SK-N-SH (cell line): Measurements from ENCODE around the gene UBAC2. TPM values are rescaled to one million over a fixed set of nuclear protein-coding genes. Genes with fewer than 3 reads are reported as not detected.

ENCODE experiments used
- CTCF ChIA-PET: fragments of 300-600, 350-600 bp; formaldehyde crosslinking; extraction: SDS; loops from one replicate; lab custom pipeline; 2021; lab: Yijun Ruan, JAX
- POLR2A ChIA-PET: fragments of 350-600 bp; sonication (Branson Sonifier 250); formaldehyde crosslinking; extraction: SDS; loops from one replicate; lab custom pipeline; 2020; ENCODE audit warnings: antibody characterized with exemption, inconsistent platforms; lab: Yijun Ruan, JAX
- DNase-seq: peaks from one replicate; pipeline ENCODE4 v3.0.0; 2012
- H2AFZ ChIP-seq: fragments of 200-600 bp; sonication (generic); 2 replicates; pipeline ENCODE4 v1.8.1; 2016; ENCODE audit warnings: antibody characterized with exemption, mild to moderate bottlenecking, low read depth
- H3F3A ChIP-seq: fragments of 200-600 bp; sonication (generic); replicated peaks from 2 replicates; pipeline ENCODE3; 2016; ENCODE audit warnings: antibody characterized with exemption, mild to moderate bottlenecking; ENCODE audit not compliant: insufficient read depth
- H3K27ac ChIP-seq, 2 experiments: fragments of 200-500 bp in 1 of 2; fragments of 200-600 bp in 1 of 2; sonication (Bioruptor generic) in 1 of 2; sonication (generic), shearing (Covaris generic) in 1 of 2; 2 replicates each; pipeline versions ENCODE4 v1.5.1 to v1.6.1; 2014 to 2016; ENCODE audit warnings: low read depth in 2 of 2, inconsistent platforms in 1 of 2, low read length in 1 of 2, mild to moderate bottlenecking in 1 of 2, mixed read lengths in 1 of 2
- H3K27me3 ChIP-seq: fragments of 200-600 bp; sonication (generic), shearing (Covaris generic); 2 replicates; pipeline ENCODE4 v1.6.1; 2016; ENCODE audit warnings: mixed run types; ENCODE audit not compliant: insufficient read depth
- H3K36me3 ChIP-seq, 2 experiments: fragments of 200-500 bp in 1 of 2; fragments of 200-600 bp in 1 of 2; sonication (Bioruptor generic) in 1 of 2; sonication (generic) in 1 of 2; replicated peaks in 1 of 2; 2 replicates each; pipeline versions ENCODE3 to v1.5.1; 2014 to 2016; ENCODE audit warnings: low read length in 1 of 2, mild to moderate bottlenecking in 1 of 2; ENCODE audit not compliant: insufficient read depth in 2 of 2, control insufficient read depth in 1 of 2
- H3K4me1 ChIP-seq, 2 experiments: fragments of 200-500 bp in 1 of 2; fragments of 200-600 bp in 1 of 2; sonication (Bioruptor generic) in 1 of 2; sonication (generic), shearing (Covaris generic) in 1 of 2; 2 replicates each; pipeline versions ENCODE4 v1.5.1 to v1.6.1; 2014 to 2016; ENCODE audit warnings: low read depth in 1 of 2, low read length in 1 of 2, mixed run types in 1 of 2; ENCODE audit not compliant: insufficient read depth in 2 of 2, control insufficient read depth in 1 of 2
- H3K4me2 ChIP-seq: fragments of 200-600 bp; sonication (generic), shearing (Covaris generic); 2 replicates; pipeline ENCODE4 v1.6.1; 2017; ENCODE audit warnings: mixed run types
- H3K4me3 ChIP-seq, 2 experiments: fragments of 200-500 bp in 1 of 2; fragments of 200-600 bp in 1 of 2; sonication (Bioruptor generic) in 1 of 2; sonication (generic), shearing (Covaris generic) in 1 of 2; 2 replicates each; pipeline versions ENCODE4 v1.5.1 to v1.8.1; 2014 to 2016; ENCODE audit warnings: low read depth in 2 of 2, inconsistent platforms in 1 of 2, low read length in 1 of 2, mild to moderate bottlenecking in 1 of 2, mixed read lengths in 1 of 2, moderate library complexity in 1 of 2
- H3K79me2 ChIP-seq: fragments of 200-600 bp; sonication (generic); 2 replicates; pipeline ENCODE4 v1.8.1; 2017; ENCODE audit warnings: mild to moderate bottlenecking; ENCODE audit not compliant: insufficient read depth
- H3K9ac ChIP-seq: fragments of 200-600 bp; sonication (generic); 2 replicates; pipeline ENCODE4 v1.6.1; 2017; ENCODE audit warnings: mixed run types
- H3K9me2 ChIP-seq: fragments of 200-600 bp; sonication (generic); 2 replicates; pipeline ENCODE4 v1.6.1; 2017; ENCODE audit warnings: mixed run types
- H3K9me3 ChIP-seq: fragments of 200-600 bp; sonication (generic); 2 replicates; pipeline ENCODE4 v1.6.1; 2017; ENCODE audit warnings: mixed run types, mild to moderate bottlenecking, moderate library complexity
- H4K20me1 ChIP-seq: fragments of 200-600 bp; sonication (generic); 2 replicates; pipeline ENCODE4 v1.6.1; 2017; ENCODE audit warnings: mild to moderate bottlenecking, mixed run types; ENCODE audit not compliant: insufficient read depth
- CHD2 ChIP-seq: fragments of 150-350 bp; IDR thresholded peaks from 2 replicates; pipeline ENCODE4 v1.6.1; 2018; ENCODE audit warnings: low read length; ENCODE audit not compliant: partially characterized antibody
- ELF1 ChIP-seq: IDR thresholded peaks from 2 replicates; pipeline ENCODE4 v1.4.0; 2012
- EZH2phosphoT487 ChIP-seq: fragments of 200-600 bp; sonication (generic); IDR thresholded peaks from 2 replicates; pipeline ENCODE4 v1.6.1; 2017; ENCODE audit warnings: low read depth, mixed run types, mild to moderate bottlenecking, antibody characterized with exemption, moderate library complexity, borderline replicate concordance
- FOXJ3 ChIP-seq: sonication (generic); formaldehyde crosslinking; IDR thresholded peaks from 2 replicates; pipeline ENCODE4 v1.5.1; 2020; ENCODE audit warnings: mild to moderate bottlenecking, missing genetic modification reagents
- GATA2 ChIP-seq: sonication (generic); formaldehyde crosslinking; IDR thresholded peaks from 2 replicates; pipeline ENCODE4 v1.5.0; 2020; ENCODE audit warnings: mild to moderate bottlenecking, missing genetic modification reagents
- POLR2AphosphoS5 ChIP-seq: IDR thresholded peaks from 2 replicates; pipeline ENCODE4 v1.6.1; 2012; ENCODE audit warnings: low read depth, low read length
- SMC3 ChIP-seq: IDR thresholded peaks from 2 replicates; pipeline ENCODE4 v1.6.1; 2012; ENCODE audit warnings: low read depth, low read length, improper control_type of control experiment
- TEAD4 ChIP-seq: IDR thresholded peaks from 2 replicates; pipeline ENCODE4 v1.4.0; 2012; ENCODE audit warnings: mild to moderate bottlenecking, borderline replicate concordance; ENCODE audit not compliant: insufficient read depth
- ZBTB33 ChIP-seq: IDR thresholded peaks from 2 replicates; pipeline ENCODE4 v1.4.0; 2012; ENCODE audit warnings: low read depth, borderline replicate concordance
- WGBS: methylation state at CpG from one replicate; pipeline ENCODE4 v1.1.6; 2017; ENCODE audit warnings: low lambda C conversion rate; 5-methylcytosine and 5-hydroxymethylcytosine counted together
- polyA plus RNA-seq, 3 experiments: library from polyadenylated mRNA; depleted of rRNA; stranded (reverse); fragments of >200 nt; gene quantifications; 2 replicates each; pipeline ENCODE4 v1.2.3, GENCODE V29; 2012

UBAC2 gene
- polyA plus RNA-seq, 1 of the 3 experiments (the other 2 are of a cell fraction), result 79.0 TPM

GRCh38 chr13:99367106-99367616 lies 166.5 kb downstream of the UBAC2 start (continued):
- TF ChIP-seq ZBTB33, result no peak

- Histone ChIP-seq H4K20me1 (no peaks in the 10 kb centered on the region), H2AFZ (no peak overlapping the region), H3K4me1 (peaks cover 0 to 7% of the 10 kb centered on the region in 2 experiments; a peak in 1 of 4 replicates), H3K36me3 (peaks cover 7 to 23% of the 10 kb centered on the region in 2 experiments), H3K27me3 (no peaks in the 10 kb centered on the region), H3K9me2 (no peaks in the 10 kb centered on the region; the same call in 1 of the 2 replicates), H3K4me2 (no peak overlapping the region), H3F3A (no peaks in the 10 kb centered on the region), H3K9me3 (no peaks in the 10 kb centered on the region), H3K79me2 (no peaks in the 10 kb centered on the region), H3K9ac (no peak overlapping the region), H3K27ac (no peak overlapping the region; a peak in 1 of 4 replicates), H3K4me3 (no peak overlapping the region)
- POLR2A ChIA-PET, result no interaction called here
- DNase-seq, result no peak
- 97% methylated on average over 16 of the region's 16 CpGs for WGBS
- CTCF ChIA-PET, result interaction anchor here (1.5 kb wide), 1 partner anchor 191 kb away, joined by 6 read pairs; no protein-coding TSS in a partner anchor
- no peak for TF ChIP-seq TEAD4
- no peak for TF ChIP-seq ELF1
- no peak for TF ChIP-seq POLR2AphosphoS5
- TF ChIP-seq GATA2, result no peak
Observed at GRCh38 chr13:99367663-99368448, 167.2 kb downstream of the UBAC2 start.

- no peak overlapping the region for H3K4me2 ChIP-seq
- H3K36me3 ChIP-seq, result peaks cover 7 to 20% of the 10 kb centered on the region in 2 experiments
- 96% methylated on average over 12 of the region's 12 CpGs for WGBS
- H3K79me2 ChIP-seq, result no peaks in the 10 kb centered on the region
- no peak overlapping the region for H3K27ac ChIP-seq
- H2AFZ ChIP-seq, result no peak overlapping the region
- H3K27me3 ChIP-seq, result no peaks in the 10 kb centered on the region
- H3K9ac ChIP-seq, result no peak overlapping the region
- H3K9me2 ChIP-seq, result no peaks in the 10 kb centered on the region
- CTCF ChIA-PET, result interaction anchor here (1.7 kb wide), 1 partner anchor 101 kb away, joined by 4 read pairs; no protein-coding TSS in a partner anchor
- H3K4me1 ChIP-seq, result peaks cover 0 to 7% of the 10 kb centered on the region in 2 experiments; a peak in 1 of 4 replicates
- TF ChIP-seq EZH2phosphoT487, result no peak
- TF ChIP-seq FOXJ3 (CRISPR knock-in tag), result no peak
- no peak for TF ChIP-seq CHD2
- TF ChIP-seq ELF1, result no peak
- no peak for TF ChIP-seq SMC3
- TF ChIP-seq, all 33 proteins: peak for 0
- no peaks in the 10 kb centered on the region for H4K20me1 ChIP-seq
- H3F3A ChIP-seq, result no peaks in the 10 kb centered on the region
- POLR2A ChIA-PET, result no interaction called here
- no peak for DNase-seq
- H3K9me3 ChIP-seq, result no peaks in the 10 kb centered on the region
- H3K4me3 ChIP-seq, result no peak overlapping the region
Observed at GRCh38 chr13:99370481-99371275, 170.0 kb downstream of the UBAC2 start.
